SU-DHL-6 (cell line): ENCODE data around the gene ADAMTS14.

ENCODE experiments used
- H2AFZ ChIP-seq: fragments of 200-600 bp; sonication (generic); 2 replicates; pipeline ENCODE4 v1.6.1; 2014; ENCODE audit warnings: low read depth, mild to moderate bottlenecking, moderate library complexity, mixed read lengths, antibody characterized with exemption, low read length; ENCODE audit not compliant: severe bottlenecking
- H3F3A ChIP-seq: fragments of 200-600 bp; shearing (Covaris generic); 2 replicates; pipeline ENCODE4 v1.6.0; 2016; ENCODE audit warnings: antibody characterized with exemption, mild to moderate bottlenecking; ENCODE audit not compliant: insufficient read depth
- H3K27ac ChIP-seq: fragments of 200-600 bp; sonication (generic); 2 replicates; pipeline ENCODE4 v1.5.1; 2016; ENCODE audit warnings: low read depth, mild to moderate bottlenecking, low read length, moderate library complexity, mixed read lengths
- H3K27me3 ChIP-seq: fragments of 200-600 bp; sonication (generic), shearing (Covaris generic); 2 replicates; pipeline ENCODE4 v1.6.0; 2014; ENCODE audit warnings: mild to moderate bottlenecking, low read length
- H3K36me3 ChIP-seq: fragments of 200-600 bp; sonication (generic); 2 replicates; pipeline ENCODE4 v1.6.1; 2014; ENCODE audit warnings: mild to moderate bottlenecking, low read length, mixed read lengths
- H3K4me2 ChIP-seq: fragments of 300-600, 200-600 bp; shearing (Covaris generic), sonication (generic); 2 replicates; pipeline ENCODE4 v1.6.0; 2014; ENCODE audit warnings: low read length, low read depth, mild to moderate bottlenecking; ENCODE audit not compliant: poor library complexity, severe bottlenecking
- H3K4me3 ChIP-seq: fragments of 200-600 bp; sonication (generic); 2 replicates; pipeline ENCODE4 v1.5.1; 2014; ENCODE audit warnings: antibody characterized with exemption, low read length, mild to moderate bottlenecking, mixed read lengths; ENCODE audit not compliant: insufficient read depth, poor library complexity, severe bottlenecking
- H3K79me2 ChIP-seq: fragments of 200-600 bp; sonication (generic); 2 replicates; pipeline ENCODE4 v1.6.1; 2014; ENCODE audit warnings: mild to moderate bottlenecking, low read length, moderate library complexity; ENCODE audit not compliant: insufficient read depth
- H3K9ac ChIP-seq: fragments of 200-600 bp; sonication (generic); 2 replicates; pipeline ENCODE4 v1.7.0; 2014; ENCODE audit warnings: mild to moderate bottlenecking, low read length
- H3K9me2 ChIP-seq: fragments of 200-600 bp; sonication (generic); replicated peaks from 2 replicates; pipeline ENCODE4 v1.6.1; 2014; ENCODE audit warnings: low read length; ENCODE audit not compliant: insufficient read depth
- H3K9me3 ChIP-seq: fragments of 200-600 bp; sonication (generic); 2 replicates; pipeline ENCODE4 v1.6.1; 2014; ENCODE audit warnings: low read length, mixed read lengths; ENCODE audit not compliant: insufficient read depth
- H4K20me1 ChIP-seq: fragments of 200-600 bp; sonication (generic); 2 replicates; pipeline ENCODE4 v1.6.1; 2014; ENCODE audit warnings: low read depth, mild to moderate bottlenecking, antibody characterized with exemption, low read length, moderate library complexity, mixed read lengths
- EZH2phosphoT487 ChIP-seq: fragments of 200-600 bp; sonication (generic), shearing (Covaris generic); conservative IDR thresholded peaks from 2 replicates; pipeline ENCODE4 v1.6.1; 2018; ENCODE audit warnings: mild to moderate bottlenecking, antibody characterized with exemption, low read length, moderate library complexity, mixed read lengths
- TF ChIP-seq, protein P1 (sequence below): fragments of 200-600 bp; sonication (generic); IDR thresholded peaks from one replicate; pipeline ENCODE4 v1.5.1; 2017; ENCODE audit warnings: antibody characterized with exemption, mild to moderate bottlenecking, low read length, moderate library complexity; ENCODE audit not compliant: insufficient read depth, poor library complexity, severe bottlenecking

ADAMTS14 gene

DNA sequence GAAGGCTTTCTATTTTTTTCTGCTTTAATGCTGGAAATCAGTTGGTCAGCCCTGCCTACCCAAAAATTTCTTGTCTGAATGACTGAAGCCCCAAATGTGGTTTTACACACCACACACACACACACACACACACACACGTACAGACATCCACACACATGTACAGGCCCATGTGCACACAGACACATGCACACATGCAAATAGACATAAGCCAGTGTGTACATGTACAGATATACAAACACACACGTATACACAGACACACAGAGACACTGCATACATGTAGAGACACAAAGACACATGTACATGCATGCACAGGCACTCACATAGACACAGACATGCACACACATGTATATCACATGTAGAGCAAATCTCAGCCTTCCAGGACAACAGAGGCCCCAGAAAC is 58.6 kb downstream of the ADAMTS14 start:
- no peak overlapping the region for H3K4me2 ChIP-seq
- no peaks in the 10 kb centered on the region for H3K27me3 ChIP-seq
- no peaks in the 10 kb centered on the region for H4K20me1 ChIP-seq
- no peaks in the 10 kb centered on the region for H3K9me3 ChIP-seq
- no peak overlapping the region for H2AFZ ChIP-seq
- H3K9ac ChIP-seq: no peak overlapping the region
- no peaks in the 10 kb centered on the region for H3F3A ChIP-seq
- H3K27ac ChIP-seq: no peak overlapping the region
- no peaks in the 10 kb centered on the region for H3K79me2 ChIP-seq
- TF ChIP-seq, protein P1, sequence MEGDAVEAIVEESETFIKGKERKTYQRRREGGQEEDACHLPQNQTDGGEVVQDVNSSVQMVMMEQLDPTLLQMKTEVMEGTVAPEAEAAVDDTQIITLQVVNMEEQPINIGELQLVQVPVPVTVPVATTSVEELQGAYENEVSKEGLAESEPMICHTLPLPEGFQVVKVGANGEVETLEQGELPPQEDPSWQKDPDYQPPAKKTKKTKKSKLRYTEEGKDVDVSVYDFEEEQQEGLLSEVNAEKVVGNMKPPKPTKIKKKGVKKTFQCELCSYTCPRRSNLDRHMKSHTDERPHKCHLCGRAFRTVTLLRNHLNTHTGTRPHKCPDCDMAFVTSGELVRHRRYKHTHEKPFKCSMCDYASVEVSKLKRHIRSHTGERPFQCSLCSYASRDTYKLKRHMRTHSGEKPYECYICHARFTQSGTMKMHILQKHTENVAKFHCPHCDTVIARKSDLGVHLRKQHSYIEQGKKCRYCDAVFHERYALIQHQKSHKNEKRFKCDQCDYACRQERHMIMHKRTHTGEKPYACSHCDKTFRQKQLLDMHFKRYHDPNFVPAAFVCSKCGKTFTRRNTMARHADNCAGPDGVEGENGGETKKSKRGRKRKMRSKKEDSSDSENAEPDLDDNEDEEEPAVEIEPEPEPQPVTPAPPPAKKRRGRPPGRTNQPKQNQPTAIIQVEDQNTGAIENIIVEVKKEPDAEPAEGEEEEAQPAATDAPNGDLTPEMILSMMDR: no peak
- TF ChIP-seq EZH2phosphoT487: no peak
- H3K9me2 ChIP-seq: no peaks in the 10 kb centered on the region
- no peaks in the 10 kb centered on the region for H3K36me3 ChIP-seq
- H3K4me3 ChIP-seq: no peak overlapping the region

DNA sequence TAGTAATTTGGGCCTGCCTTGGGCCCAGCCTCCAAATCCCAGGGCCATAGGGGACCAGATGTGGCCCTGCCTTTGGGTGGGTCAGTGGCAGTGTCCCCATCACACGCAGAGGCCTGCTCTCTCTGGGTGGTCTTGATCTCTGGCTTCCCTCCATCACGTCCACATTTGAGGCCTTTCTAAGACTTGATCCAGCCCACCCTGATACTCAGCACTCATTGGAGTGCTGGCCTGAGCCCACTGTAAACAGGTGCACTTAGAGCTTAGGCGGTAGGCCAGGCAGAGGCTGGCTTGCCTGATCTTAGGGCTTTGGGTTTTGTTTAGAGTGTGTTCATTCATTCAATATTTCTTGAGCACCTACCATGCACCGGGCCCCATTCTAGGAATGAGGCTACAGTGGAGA is 60.3 kb downstream of the ADAMTS14 start:
- no peak overlapping the region for H3K4me2 ChIP-seq
- H2AFZ ChIP-seq: no peak overlapping the region
- no peaks in the 10 kb centered on the region for H3K9me2 ChIP-seq
- no peaks in the 10 kb centered on the region for H3K9me3 ChIP-seq
- H4K20me1 ChIP-seq: no peaks in the 10 kb centered on the region
- no peaks in the 10 kb centered on the region for H3K36me3 ChIP-seq
- no peak overlapping the region for H3K4me3 ChIP-seq
- no peak overlapping the region for H3K9ac ChIP-seq
- H3K27ac ChIP-seq: no peak overlapping the region
- H3F3A ChIP-seq: no peaks in the 10 kb centered on the region
- H3K27me3 ChIP-seq: no peaks in the 10 kb centered on the region
- TF ChIP-seq EZH2phosphoT487: no peak
- no peaks in the 10 kb centered on the region for H3K79me2 ChIP-seq

DNA sequence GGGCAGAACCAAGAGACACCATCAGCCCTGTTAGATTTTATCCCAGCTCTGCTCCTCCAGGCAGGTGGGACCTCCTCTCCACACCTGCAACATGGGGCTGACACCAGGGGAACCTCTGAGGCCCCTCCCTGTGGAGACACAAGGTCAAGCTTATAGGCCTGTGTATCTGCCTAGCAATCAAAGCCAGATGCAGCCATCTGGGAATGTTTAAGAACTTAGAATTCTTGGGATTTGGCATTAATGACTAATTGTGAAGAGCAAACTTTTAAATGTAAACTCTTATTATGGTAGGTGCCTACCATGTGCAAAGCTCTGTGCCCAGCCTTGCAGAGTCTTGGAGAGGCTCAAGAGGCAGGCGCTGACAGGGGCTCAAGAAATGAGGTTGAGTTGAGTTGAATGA is 60.7 kb downstream of the ADAMTS14 start:
- Histone ChIP-seq H3K36me3 (no peaks in the 10 kb centered on the region), H3K9ac (no peak overlapping the region)
- TF ChIP-seq, protein P1: no peak
- TF ChIP-seq EZH2phosphoT487: no peak

DNA sequence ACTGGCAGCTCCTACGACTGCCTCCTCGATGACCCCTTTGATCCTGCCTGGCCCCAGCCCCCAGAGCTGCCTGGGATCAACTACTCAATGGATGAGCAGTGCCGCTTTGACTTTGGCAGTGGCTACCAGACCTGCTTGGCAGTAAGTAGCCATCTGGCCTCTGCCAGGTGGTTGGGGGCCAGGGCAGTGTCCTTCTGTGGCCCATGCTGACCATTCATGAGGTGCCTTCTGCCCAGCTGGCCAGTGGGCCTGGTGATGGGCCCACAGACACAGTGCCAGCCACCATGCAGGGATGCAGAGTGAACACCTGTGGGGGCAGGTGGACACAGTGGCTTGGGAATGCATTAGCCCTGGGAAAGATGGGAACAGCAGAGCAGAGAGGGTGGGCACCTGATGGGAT is 62.9 kb downstream of the ADAMTS14 start:
- no peak overlapping the region for H3K9ac ChIP-seq

More for the DNA sequence above, 60.7 kb downstream of the ADAMTS14 start:
- no peak overlapping the region for H3K4me2 ChIP-seq
- H3K79me2 ChIP-seq: no peaks in the 10 kb centered on the region
- H3K4me3 ChIP-seq: no peak overlapping the region
- no peaks in the 10 kb centered on the region for H4K20me1 ChIP-seq
- H3F3A ChIP-seq: no peaks in the 10 kb centered on the region
- H3K27ac ChIP-seq: no peak overlapping the region
- H3K9me2 ChIP-seq: no peaks in the 10 kb centered on the region
- no peak overlapping the region for H2AFZ ChIP-seq
- no peaks in the 10 kb centered on the region for H3K27me3 ChIP-seq
- H3K9me3 ChIP-seq: no peaks in the 10 kb centered on the region

More for the DNA sequence above, 62.9 kb downstream of the ADAMTS14 start:
- H3F3A ChIP-seq: no peaks in the 10 kb centered on the region
- H3K27ac ChIP-seq: no peak overlapping the region
- no peaks in the 10 kb centered on the region for H3K36me3 ChIP-seq
- H3K9me2 ChIP-seq: no peaks in the 10 kb centered on the region
- no peaks in the 10 kb centered on the region for H3K27me3 ChIP-seq
- no peaks in the 10 kb centered on the region for H3K9me3 ChIP-seq
- TF ChIP-seq EZH2phosphoT487: no peak
- TF ChIP-seq, protein P1: no peak
- H3K79me2 ChIP-seq: no peaks in the 10 kb centered on the region
- no peak overlapping the region for H3K4me3 ChIP-seq
- no peaks in the 10 kb centered on the region for H4K20me1 ChIP-seq
- H3K4me2 ChIP-seq: no peak overlapping the region
- no peak overlapping the region for H2AFZ ChIP-seq
